K562 (cell line): ENCODE measurements around the gene SEC23IP. TPM values are rescaled to one million over a fixed set of nuclear protein-coding genes. Genes with fewer than 3 reads are reported as not detected.
A peak's percentile ranks its signal among the peaks of the same experiment; 100 is the strongest.

Source experiments
- ATAC-seq: fragments of 200-7000 bp; cut with Tn5 transposase; 3 replicates; pipeline ENCODE4 v1.9.1; 2020; ENCODE audit warnings: moderate library complexity
- BruUV-seq: library from RNA; stranded (reverse); fragments of 400-500 nt; replicated peaks from 2 replicates; lab custom pipeline; 2021; lab: Mats Ljungman, UMichigan
- CTCF ChIA-PET: fragments of 300-600 bp; formaldehyde crosslinking; extraction: SDS; loops from one replicate; lab custom pipeline; 2021; ENCODE audit warnings: low intra/inter-chr PET ratio; lab: Yijun Ruan, JAX
- POLR2A ChIA-PET: fragments of 300-600, 350-650 bp; sonication (Branson Sonifier 250); formaldehyde crosslinking; extraction: SDS; loops from one replicate; lab custom pipeline; 2021; ENCODE audit warnings: antibody characterized with exemption, inconsistent platforms; lab: Yijun Ruan, JAX
- DNase-seq, 4 experiments: peaks; one replicate each; pipeline versions ENCODE4 v3.0.0 to v3.0.0-alpha.2; 2011 to 2018; ENCODE audit warnings: low spot score in 3 of 4, mixed read lengths in 3 of 4; ENCODE audit errors: extremely low read depth in 1 of 4
- FAIRE-seq: peaks from 2 replicates; lab custom pipeline; 2011; peaks lifted over from hg19 to GRCh38; lab: Jason Lieb, UNC
- H2AFZ ChIP-seq: 2 replicates; pipeline ENCODE4 v1.6.0; 2011; ENCODE audit warnings: low read depth, low read length, control low read depth, inconsistent platforms
- H3K27ac ChIP-seq: fragments of 200-600 bp; 3 replicates; pipeline ENCODE4 v1.8.0; 2011; ENCODE audit warnings: low read depth, mild to moderate bottlenecking, control low read depth, inconsistent platforms, low read length, moderate library complexity, mixed read lengths; ENCODE audit errors: extremely low read depth
- H3K27me3 ChIP-seq, 2 experiments: fragments of 300-600 bp in 1 of 2; 2 replicates in 1 of 2; 3 replicates in 1 of 2; pipeline versions ENCODE4 v1.6.0 to v1.8.0; 2011; ENCODE audit warnings: inconsistent platforms in 2 of 2, low read length in 2 of 2, mild to moderate bottlenecking in 1 of 2, mixed read lengths in 1 of 2, moderate library complexity in 1 of 2; ENCODE audit not compliant: control insufficient read depth in 2 of 2, insufficient read depth in 2 of 2
- H3K36me3 ChIP-seq: fragments of 300-600 bp; 3 replicates; pipeline ENCODE4 v1.8.0; 2011; ENCODE audit warnings: mild to moderate bottlenecking, low read length, inconsistent platforms; ENCODE audit not compliant: control insufficient read depth, insufficient read depth
- H3K4me1 ChIP-seq, 2 experiments: fragments of 200-600 bp in 1 of 2; replicated peaks in 1 of 2; 2 replicates in 1 of 2; 3 replicates in 1 of 2; pipeline versions ENCODE4 v1.5.1 to v1.8.0; 2011; ENCODE audit warnings: inconsistent platforms in 2 of 2, low read length in 2 of 2, mild to moderate bottlenecking in 1 of 2, mixed read lengths in 1 of 2, moderate library complexity in 1 of 2; ENCODE audit not compliant: control insufficient read depth in 2 of 2, insufficient read depth in 2 of 2
- H3K4me2 ChIP-seq: 2 replicates; pipeline ENCODE4 v1.6.1; 2011; ENCODE audit warnings: low read length, control low read depth, inconsistent platforms, mixed read lengths; ENCODE audit not compliant: insufficient read depth
- H3K4me3 ChIP-seq: fragments of 200-600 bp; sonication (generic), shearing (Covaris generic); 2 replicates; pipeline ENCODE4 v1.5.1; 2016; ENCODE audit warnings: control low read depth, inconsistent platforms
- H3K79me2 ChIP-seq: fragments of 200-600 bp; 3 replicates; pipeline ENCODE4 v1.8.0; 2011; ENCODE audit warnings: low read length, inconsistent platforms; ENCODE audit not compliant: control insufficient read depth, insufficient read depth
- H3K9ac ChIP-seq, 2 experiments: 2 replicates each; pipeline versions ENCODE4 v1.6.0 to v1.6.1; 2011; ENCODE audit warnings: low read depth in 2 of 2, low read length in 2 of 2, control low read depth in 1 of 2, inconsistent platforms in 1 of 2, mild to moderate bottlenecking in 1 of 2, mixed read lengths in 1 of 2; ENCODE audit not compliant: insufficient read depth in 1 of 2
- H3K9me1 ChIP-seq: one replicate; pipeline ENCODE4 v1.6.0; 2011; ENCODE audit warnings: inconsistent platforms, mild to moderate bottlenecking, low read length, moderate library complexity; ENCODE audit not compliant: control insufficient read depth, insufficient read depth
- H3K9me3 ChIP-seq: replicated peaks from 2 replicates; pipeline ENCODE4 v1.5.1; 2011; ENCODE audit warnings: low read depth, low read length, inconsistent platforms; ENCODE audit not compliant: control insufficient read depth, insufficient read depth
- H4K20me1 ChIP-seq: replicated peaks from 2 replicates; pipeline ENCODE4 v1.6.1; 2011; ENCODE audit warnings: low read length, inconsistent platforms, mixed read lengths; ENCODE audit not compliant: control insufficient read depth, insufficient read depth
- ARHGAP35 ChIP-seq: fragments of 450-650 bp; IDR thresholded peaks from 2 replicates; pipeline ENCODE4 v1.6.1; 2018; ENCODE audit not compliant: partially characterized antibody
- GATA2 ChIP-seq: sonication (generic); formaldehyde crosslinking; IDR thresholded peaks from 2 replicates; pipeline ENCODE4 v1.4.0; 2020; ENCODE audit warnings: mild to moderate bottlenecking, missing genetic modification reagents
- RBM25 ChIP-seq: fragments of 200-400 bp; formaldehyde crosslinking; IDR thresholded peaks from 2 replicates; pipeline ENCODE4 v1.6.1; 2018; ENCODE audit warnings: low read length, low read depth, moderate library complexity; ENCODE audit not compliant: severe bottlenecking
- SETDB1 ChIP-seq: IDR thresholded peaks from one replicate; pipeline ENCODE4 v1.6.1; 2012; ENCODE audit warnings: low read length, control low read depth, inconsistent platforms
- ZFP36 ChIP-seq: fragments of 150-350 bp; IDR thresholded peaks from 2 replicates; pipeline ENCODE4 v1.6.1; 2018; ENCODE audit warnings: low read length, low read depth; ENCODE audit not compliant: partially characterized antibody
- ZKSCAN8 ChIP-seq: fragments of 200-800 bp; sonication (Bioruptor generic); IDR thresholded peaks from 2 replicates; pipeline ENCODE4 v1.6.1; 2016; ENCODE audit warnings: missing genetic modification characterization, missing compliant biosample characterization
- WGBS: fragments of 100-300 bp; shearing (Covaris generic); methylation state at CpG from one replicate; pipeline ENCODE4 v1.1.6; 2016; ENCODE audit warnings: low coverage, mixed read lengths; ENCODE audit not compliant: insufficient coverage; ENCODE audit errors: missing lambda C conversion rate; 5-methylcytosine and 5-hydroxymethylcytosine counted together
- in situ Hi-C: fragments of 300-500 bp; cut with MboI; formaldehyde crosslinking; loops from 4 replicates; pipeline ENCODE4 v1.15.0; 2018; ENCODE audit warnings: inconsistent platforms, mixed read lengths
- intact Hi-C: fragments of 100-400 bp; cut with micrococcal nuclease; formaldehyde crosslinking; loops from 2 replicates; pipeline ENCODE4 v1.14.2; 2022
- polyA plus RNA-seq, 8 experiments: library from polyadenylated mRNA; depleted of rRNA in 4 of 8; stranded (reverse) in 5 of 8; unstranded in 3 of 8; fragments of >200 nt; fragmentation: Nextera tagmentation in 2 of 8; fragmentation: Illumina TruSeq in 1 of 8; extraction: Ambion mirVana in 2 of 8; extraction: Trizol in 1 of 8; gene quantifications; 2 replicates each; pipeline versions ENCODE4 v1.2.1 to v1.2.3, GENCODE V29; 2011 to 2014; ENCODE audit warnings: inconsistent platforms in 1 of 8, missing spikeins in 1 of 8
- total RNA-seq, 7 experiments: library from RNA; depleted of rRNA in 6 of 7; stranded (reverse); fragments of >200 nt in 6 of 7; fragmentation: Illumina TruSeq in 2 of 7; extraction: Trizol in 2 of 7; gene quantifications; 2 replicates each; pipeline versions ENCODE4 v1.2.1 to v1.2.3, GENCODE V29; 2011 to 2021; ENCODE audit warnings: low replicate concordance in 1 of 7
- TF ChIP-seq, protein P1 (sequence below): fragments of 200-800 bp; sonication (Bioruptor generic); IDR thresholded peaks from 2 replicates; pipeline ENCODE4 v1.6.1; 2017; ENCODE audit warnings: missing genetic modification characterization, missing compliant biosample characterization

Gene SEC23IP
- total and polyA plus RNA-seq, 9 of the 15 experiments (the other 6 are each of a cell fraction or from before 2014, with no cell fraction given): 15.8 to 38.4 (median 22.5) TPM

DNA sequence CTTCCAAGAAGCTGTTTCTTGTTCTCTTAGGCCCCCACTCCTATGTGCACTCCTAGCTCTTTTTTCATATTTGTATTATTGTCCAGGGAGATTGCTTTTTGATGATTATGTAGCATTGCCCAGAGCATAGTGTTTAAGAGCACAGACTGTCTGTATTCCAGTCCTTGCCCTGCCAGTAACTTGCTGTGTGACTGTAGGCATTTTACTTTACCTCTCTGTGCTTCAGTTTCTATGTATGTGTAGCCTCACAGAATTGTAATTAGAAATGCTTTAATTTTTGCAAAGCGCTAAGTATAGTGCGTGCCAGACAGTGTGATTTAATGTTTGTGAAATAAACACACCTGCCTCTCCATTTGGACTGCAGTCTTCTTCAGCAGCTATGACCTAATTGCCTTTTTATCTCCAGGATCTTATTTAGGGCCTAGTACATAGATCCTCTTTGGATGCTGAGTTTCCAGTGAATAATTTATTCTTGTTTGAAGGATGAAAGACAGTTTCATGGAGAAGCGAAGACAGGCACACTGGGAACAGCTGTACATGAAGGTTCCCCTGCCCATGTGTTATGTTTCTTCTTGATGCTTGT, 1.4 kb downstream of the SEC23IP start:
- Histone ChIP-seq H4K20me1 (peaks cover 6% of the 10 kb centered on the region; the same call in 1 of the 2 replicates), H3K4me2 (peak overlapping the region; percentile 93), H3K9me3 (peaks cover 1% of the 10 kb centered on the region; the same call in 1 of the 2 replicates), H2AFZ (no peak overlapping the region), H3K27me3 (no peaks in the 10 kb centered on the region), H3K9me1 (no peaks in the 10 kb centered on the region), H3K9ac (no peak overlapping the region), H3K4me1 (peaks cover 0 to 16% of the 10 kb centered on the region in 2 experiments; a peak in 3 of 5 replicates), H3K27ac (no peak overlapping the region), H3K4me3 (peak overlapping the region; percentile 67), H3K36me3 (peaks cover 40% of the 10 kb centered on the region), H3K79me2 (peaks cover 65% of the 10 kb centered on the region)
- BruUV-seq: TSS peak; percentile 46
- DNase-seq (no peak), ATAC-seq (no peak), FAIRE-seq (no peak)
- WGBS: 82% methylated on average over 3 of the region's 3 CpGs
- ChIA-PET CTCF (no interaction called here), POLR2A (no interaction called here)
- in situ Hi-C loops (no loop called here), intact Hi-C loops (loop anchor here (2.0 kb wide), 1 partner anchor 21 kb away; the partner anchor contains the start of gene MCMBP)
- peak; percentile 64 for TF ChIP-seq RBM25
- TF ChIP-seq ZKSCAN8 (CRISPR knock-in tag): no peak
- no peak for TF ChIP-seq ARHGAP35
- TF ChIP-seq, protein P1, sequence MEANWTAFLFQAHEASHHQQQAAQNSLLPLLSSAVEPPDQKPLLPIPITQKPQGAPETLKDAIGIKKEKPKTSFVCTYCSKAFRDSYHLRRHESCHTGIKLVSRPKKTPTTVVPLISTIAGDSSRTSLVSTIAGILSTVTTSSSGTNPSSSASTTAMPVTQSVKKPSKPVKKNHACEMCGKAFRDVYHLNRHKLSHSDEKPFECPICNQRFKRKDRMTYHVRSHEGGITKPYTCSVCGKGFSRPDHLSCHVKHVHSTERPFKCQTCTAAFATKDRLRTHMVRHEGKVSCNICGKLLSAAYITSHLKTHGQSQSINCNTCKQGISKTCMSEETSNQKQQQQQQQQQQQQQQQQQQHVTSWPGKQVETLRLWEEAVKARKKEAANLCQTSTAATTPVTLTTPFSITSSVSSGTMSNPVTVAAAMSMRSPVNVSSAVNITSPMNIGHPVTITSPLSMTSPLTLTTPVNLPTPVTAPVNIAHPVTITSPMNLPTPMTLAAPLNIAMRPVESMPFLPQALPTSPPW (CRISPR knock-in tag): no peak
- 0 out of 2 replicates have a peak, but pooled peaks have one; percentile 21 for TF ChIP-seq GATA2 (CRISPR knock-in tag)
- peak; percentile 20 for TF ChIP-seq ZFP36
- no peak for TF ChIP-seq SETDB1
